ENCODE results near the gene ERICH6B. TPM values are rescaled to one million over a fixed set of nuclear protein-coding genes. Genes with fewer than 3 reads are reported as not detected.

The ERICH6B gene
- total and polyA plus RNA-seq, 3 donors from 2014 or later, result 2.4 to 6.9 (median 2.4) TPM

DNA sequence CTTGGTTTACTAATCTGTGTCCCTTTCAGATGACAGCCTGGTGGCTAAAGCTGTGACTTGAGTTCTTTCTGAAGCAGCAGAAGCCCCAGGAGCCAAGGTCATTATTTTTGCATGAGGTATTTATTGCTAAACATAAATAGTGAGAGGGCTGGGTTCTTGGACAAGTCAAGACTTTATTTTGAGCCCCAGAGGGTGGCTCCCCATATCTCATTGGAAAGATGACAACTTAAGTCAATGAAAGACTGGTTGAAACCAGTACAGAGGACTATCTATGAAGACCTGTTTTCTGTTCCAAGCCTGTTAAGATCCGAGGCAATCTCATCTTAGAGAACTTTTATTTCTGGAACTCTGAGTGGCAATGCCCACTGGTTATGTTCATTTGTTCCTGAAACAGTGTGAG, 14.4 kb upstream of the ERICH6B start:
- 55 to 65% methylated on average over 1 of the region's 1 CpG for WGBS, 2 donors
- intact Hi-C loops (cut with DNase I; ENCODE audit: low total_unique reads), result no loop called here
- DNase-seq, result no peak
- Histone ChIP-seq H3K4me3 (no peak overlapping the region), H3K9me3 (no peaks in the 10 kb centered on the region), H3K4me1 (no peaks in the 10 kb centered on the region), H3K27ac (no peak overlapping the region), H3K27me3 (no peaks in the 10 kb centered on the region), H3K36me3 (ENCODE audit: low read depth, missing control alignments) (no peaks in the 10 kb centered on the region)
- TF ChIP-seq, protein P1, sequence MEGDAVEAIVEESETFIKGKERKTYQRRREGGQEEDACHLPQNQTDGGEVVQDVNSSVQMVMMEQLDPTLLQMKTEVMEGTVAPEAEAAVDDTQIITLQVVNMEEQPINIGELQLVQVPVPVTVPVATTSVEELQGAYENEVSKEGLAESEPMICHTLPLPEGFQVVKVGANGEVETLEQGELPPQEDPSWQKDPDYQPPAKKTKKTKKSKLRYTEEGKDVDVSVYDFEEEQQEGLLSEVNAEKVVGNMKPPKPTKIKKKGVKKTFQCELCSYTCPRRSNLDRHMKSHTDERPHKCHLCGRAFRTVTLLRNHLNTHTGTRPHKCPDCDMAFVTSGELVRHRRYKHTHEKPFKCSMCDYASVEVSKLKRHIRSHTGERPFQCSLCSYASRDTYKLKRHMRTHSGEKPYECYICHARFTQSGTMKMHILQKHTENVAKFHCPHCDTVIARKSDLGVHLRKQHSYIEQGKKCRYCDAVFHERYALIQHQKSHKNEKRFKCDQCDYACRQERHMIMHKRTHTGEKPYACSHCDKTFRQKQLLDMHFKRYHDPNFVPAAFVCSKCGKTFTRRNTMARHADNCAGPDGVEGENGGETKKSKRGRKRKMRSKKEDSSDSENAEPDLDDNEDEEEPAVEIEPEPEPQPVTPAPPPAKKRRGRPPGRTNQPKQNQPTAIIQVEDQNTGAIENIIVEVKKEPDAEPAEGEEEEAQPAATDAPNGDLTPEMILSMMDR (IDR thresholded peaks at IDR 0.05), result no peak
- TF ChIP-seq POLR2A (IDR thresholded peaks at IDR 0.05), result no peak

DNA sequence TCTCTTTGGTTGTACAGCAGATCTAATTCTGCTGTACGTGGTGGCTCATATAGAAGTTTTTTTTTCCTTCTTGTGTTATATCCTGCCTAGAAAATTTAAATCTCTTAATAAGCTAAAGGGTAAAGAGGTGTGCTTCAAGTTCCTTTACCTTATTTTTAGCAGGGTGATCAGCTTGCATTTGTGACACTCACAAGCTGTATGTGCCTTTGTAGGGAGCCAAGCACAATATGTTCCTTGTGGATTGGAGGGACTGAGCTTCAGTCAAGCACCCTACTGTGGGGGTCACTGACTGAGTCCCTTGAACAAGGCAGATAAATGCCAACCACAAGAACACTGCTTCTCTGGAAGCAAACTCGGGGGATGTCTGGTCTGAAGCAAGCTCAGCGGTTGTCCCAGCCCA, 12.6 kb upstream of the ERICH6B start:
- TF ChIP-seq, protein P1 (IDR thresholded peaks at IDR 0.05), result no peak
- no peak for TF ChIP-seq POLR2A (IDR thresholded peaks at IDR 0.05)
- Histone ChIP-seq H3K9me3 (no peaks in the 10 kb centered on the region), H3K27ac (no peak overlapping the region), H3K4me1 (no peaks in the 10 kb centered on the region), H3K4me3 (no peak overlapping the region), H3K27me3 (no peaks in the 10 kb centered on the region), H3K36me3 (ENCODE audit: low read depth, missing control alignments) (no peaks in the 10 kb centered on the region)
- 68 to 90% methylated on average over 1 to 3 of the region's 3 CpGs for WGBS, 2 donors
- no peak for DNase-seq
- intact Hi-C loops (cut with DNase I; ENCODE audit: low total_unique reads), result no loop called here

DNA sequence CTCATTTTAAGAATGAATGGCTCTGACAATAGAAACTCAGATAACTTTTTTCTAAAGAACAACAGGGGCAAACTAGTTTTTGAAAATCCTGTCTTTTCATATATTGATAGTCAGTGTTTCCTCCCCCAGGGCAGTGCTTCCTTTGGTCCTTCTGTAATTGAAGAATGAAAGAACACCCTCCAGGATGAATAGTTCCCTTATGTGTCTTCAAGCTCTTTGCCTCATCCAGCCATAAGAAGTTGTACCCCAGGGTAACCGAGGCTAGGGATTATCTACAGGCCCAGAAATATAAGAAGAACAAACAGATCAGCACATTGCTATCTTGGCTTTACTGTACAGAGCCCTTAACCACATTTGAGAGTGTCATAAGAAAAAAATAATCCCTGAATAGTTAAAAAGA, 12.1 kb upstream of the ERICH6B start:
- Histone ChIP-seq H3K27ac (no peak overlapping the region), H3K4me1 (no peaks in the 10 kb centered on the region), H3K36me3 (ENCODE audit: low read depth, missing control alignments) (no peaks in the 10 kb centered on the region), H3K9me3 (no peaks in the 10 kb centered on the region), H3K4me3 (no peak overlapping the region), H3K27me3 (no peaks in the 10 kb centered on the region)
- WGBS, 2 donors, result 65 to 72% methylated on average over 1 of the region's 1 CpG
- TF ChIP-seq, protein P1 (IDR thresholded peaks at IDR 0.05), result no peak
- TF ChIP-seq POLR2A (IDR thresholded peaks at IDR 0.05), result no peak
- DNase-seq, result no peak
- intact Hi-C loops (cut with DNase I; ENCODE audit: low total_unique reads), result no loop called here

DNA sequence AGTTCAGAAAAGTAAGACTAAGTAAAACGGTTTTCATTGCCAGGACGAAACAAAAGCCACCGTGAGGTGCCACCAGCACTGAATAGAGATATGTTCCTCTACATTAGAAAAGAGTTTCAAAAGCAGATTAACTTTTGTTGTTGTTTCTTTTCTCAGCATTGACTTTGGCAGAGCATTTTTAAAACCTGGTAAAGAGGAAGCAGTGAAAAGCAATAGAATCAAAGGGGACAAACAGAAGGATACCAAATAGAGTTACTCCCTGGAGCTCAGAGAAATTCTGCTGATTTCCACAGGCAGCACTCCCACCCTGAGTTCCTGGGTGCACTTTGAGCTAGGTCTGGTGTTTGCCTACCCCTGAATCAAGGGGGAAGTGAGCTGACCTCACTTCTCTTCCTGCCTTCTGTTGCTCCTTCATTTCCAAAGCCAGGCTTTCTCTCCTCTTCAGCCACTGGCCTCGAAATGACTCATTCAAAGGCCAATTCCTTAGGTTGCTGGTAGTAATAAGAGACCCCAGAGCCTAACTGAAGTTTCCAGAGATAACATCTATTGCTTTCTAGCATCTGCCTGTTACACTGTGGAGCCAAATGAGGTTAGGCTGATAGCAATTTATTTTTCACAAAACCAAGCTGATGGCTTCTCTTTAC, 11.3 kb upstream of the ERICH6B start:
- Histone ChIP-seq H3K4me1 (no peaks in the 10 kb centered on the region), H3K27ac (no peak overlapping the region), H3K36me3 (ENCODE audit: low read depth, missing control alignments) (no peaks in the 10 kb centered on the region), H3K27me3 (no peaks in the 10 kb centered on the region), H3K9me3 (no peaks in the 10 kb centered on the region), H3K4me3 (no peak overlapping the region)
- 57 to 71% methylated on average over 4 of the region's 4 CpGs for WGBS, 2 donors
- no peak for DNase-seq
- intact Hi-C loops (cut with DNase I; ENCODE audit: low total_unique reads), result no loop called here
- TF ChIP-seq, protein P1 (IDR thresholded peaks at IDR 0.05), result no peak
- no peak for TF ChIP-seq POLR2A (IDR thresholded peaks at IDR 0.05)

DNA sequence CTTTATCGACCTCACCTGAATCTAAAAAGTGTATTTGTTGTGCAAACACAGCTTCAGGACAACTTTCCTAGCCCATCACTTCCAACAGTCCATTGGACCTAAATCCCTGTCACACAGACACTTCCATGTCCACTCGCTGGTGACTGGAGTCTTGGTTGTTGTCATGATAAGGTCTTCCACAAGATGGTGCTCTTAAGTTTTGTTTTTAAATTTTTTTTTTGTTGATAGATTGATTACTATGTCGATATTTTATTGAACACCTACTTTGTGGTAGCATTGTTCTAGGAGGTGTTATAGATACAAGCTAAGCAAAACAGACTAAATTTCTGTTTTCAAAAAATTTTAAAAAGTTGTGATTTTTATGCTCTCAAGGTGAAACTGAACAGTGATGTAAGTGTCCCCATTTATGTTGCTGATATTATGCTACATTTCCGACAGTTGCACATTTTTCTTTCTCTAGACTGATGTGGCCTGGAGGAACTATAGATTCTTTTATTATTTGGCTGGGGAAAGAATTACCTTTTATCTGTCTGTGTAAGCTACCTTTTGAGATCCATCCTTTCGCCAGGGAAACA, 8.1 kb upstream of the ERICH6B start:
- no peaks in the 10 kb centered on the region for H3K36me3 ChIP-seq (ENCODE audit: low read depth, missing control alignments)
- 57 to 58% methylated on average over 5 of the region's 5 CpGs for WGBS, 2 donors
- H3K27ac ChIP-seq, result no peak overlapping the region
- H3K27me3 ChIP-seq, result no peaks in the 10 kb centered on the region
- DNase-seq, result no peak
- no peaks in the 10 kb centered on the region for H3K9me3 ChIP-seq
- no peak for TF ChIP-seq POLR2A (IDR thresholded peaks at IDR 0.05)
- TF ChIP-seq, protein P1 (IDR thresholded peaks at IDR 0.05), result peak in 2 of 3 experiments; percentile 31 to 35
- intact Hi-C loops (cut with DNase I; ENCODE audit: low total_unique reads), result no loop called here
- no peak overlapping the region for H3K4me3 ChIP-seq
- no peaks in the 10 kb centered on the region for H3K4me1 ChIP-seq

All from testis (tissue), 3 donors.